Trophoblast cell (in vitro differentiated cells and primary cell): ENCODE results near the gene GPX5. TPM values are rescaled to one million over a fixed set of nuclear protein-coding genes. Genes with fewer than 3 reads are reported as not detected.

Experiments
- DNase-seq, 2 donors: peaks; one replicate each; pipeline ENCODE4 v3.0.0-alpha.2; 2016
- H2AFZ ChIP-seq: 2 replicates; pipeline ENCODE4 v1.6.1; 2013; ENCODE audit warnings: low read length, moderate library complexity, mild to moderate bottlenecking; ENCODE audit not compliant: insufficient read depth, poor library complexity
- H2AK5ac ChIP-seq: 2 replicates; pipeline ENCODE4 v1.6.1; 2013; ENCODE audit warnings: mild to moderate bottlenecking, low read length
- H2BK120ac ChIP-seq: 2 replicates; pipeline ENCODE4 v1.6.1; 2013; ENCODE audit warnings: low read length, mild to moderate bottlenecking, moderate library complexity; ENCODE audit not compliant: insufficient read depth, poor library complexity
- H2BK12ac ChIP-seq: 2 replicates; pipeline ENCODE4 v1.6.1; 2013; ENCODE audit warnings: mild to moderate bottlenecking, low read length, moderate library complexity
- H2BK5ac ChIP-seq: 2 replicates; pipeline ENCODE4 v1.6.1; 2013; ENCODE audit warnings: low read length, low read depth, moderate library complexity, mild to moderate bottlenecking; ENCODE audit not compliant: poor library complexity
- H3K14ac ChIP-seq: 2 replicates; pipeline ENCODE4 v1.6.1; 2013; ENCODE audit warnings: mild to moderate bottlenecking, low read length
- H3K18ac ChIP-seq: 2 replicates; pipeline ENCODE4 v1.6.1; 2013; ENCODE audit warnings: mild to moderate bottlenecking, low read length
- H3K23ac ChIP-seq: 2 replicates; pipeline ENCODE4 v1.6.1; 2013; ENCODE audit warnings: low read length
- H3K27ac ChIP-seq: 2 replicates; pipeline ENCODE4 v1.5.1; 2013; ENCODE audit warnings: low read depth, mild to moderate bottlenecking, inconsistent platforms, low read length, moderate library complexity
- H3K27me3 ChIP-seq: 2 replicates; pipeline ENCODE4 v1.6.1; 2013; ENCODE audit warnings: inconsistent platforms, mild to moderate bottlenecking, low read length, moderate library complexity; ENCODE audit not compliant: insufficient read depth
- H3K36me3 ChIP-seq, 2 experiments: 1 replicate in 1 of 2; 2 replicates in 1 of 2; pipeline ENCODE4 v1.6.1; 2013; ENCODE audit warnings: low read length in 2 of 2, mild to moderate bottlenecking in 2 of 2, moderate library complexity in 1 of 2; ENCODE audit not compliant: insufficient read depth in 2 of 2, control insufficient read depth in 1 of 2
- H3K4ac ChIP-seq: 2 replicates; pipeline ENCODE4 v1.6.1; 2013; ENCODE audit warnings: low read depth, mild to moderate bottlenecking, low read length, moderate library complexity
- H3K4me1 ChIP-seq, 2 experiments: 1 replicate in 1 of 2; 2 replicates in 1 of 2; pipeline ENCODE4 v1.6.1; 2013; ENCODE audit warnings: low read length in 2 of 2, mild to moderate bottlenecking in 2 of 2, moderate library complexity in 1 of 2; ENCODE audit not compliant: insufficient read depth in 2 of 2, control insufficient read depth in 1 of 2
- H3K4me2 ChIP-seq: 2 replicates; pipeline ENCODE4 v1.6.1; 2013; ENCODE audit warnings: inconsistent platforms, mild to moderate bottlenecking, low read length, moderate library complexity
- H3K4me3 ChIP-seq: 2 replicates; pipeline ENCODE4 v1.5.1; 2013; ENCODE audit warnings: mild to moderate bottlenecking, low read depth, low read length, inconsistent platforms
- H3K79me1 ChIP-seq: one replicate; pipeline ENCODE4 v1.6.1; 2013; ENCODE audit warnings: low read length
- H3K79me2 ChIP-seq: 2 replicates; pipeline ENCODE4 v1.6.1; 2013; ENCODE audit warnings: low read length, mild to moderate bottlenecking; ENCODE audit not compliant: control insufficient read depth, insufficient read depth, poor library complexity
- H3K9ac ChIP-seq: 2 replicates; pipeline ENCODE4 v1.6.1; 2013; ENCODE audit warnings: mild to moderate bottlenecking, low read length
- H3K9me3 ChIP-seq: 2 replicates; pipeline ENCODE4 v1.6.1; 2013; ENCODE audit warnings: low read depth, mild to moderate bottlenecking, control low read depth, inconsistent platforms, low read length; ENCODE audit not compliant: insufficient read depth
- H4K12ac ChIP-seq: 2 replicates; pipeline ENCODE4 v1.6.1; 2013; ENCODE audit warnings: low read depth, mild to moderate bottlenecking, low read length, moderate library complexity
- H4K8ac ChIP-seq: 2 replicates; pipeline ENCODE4 v1.6.1; 2013; ENCODE audit warnings: low read depth, mild to moderate bottlenecking, low read length, moderate library complexity
- H4K91ac ChIP-seq: one replicate; pipeline ENCODE4 v1.6.1; 2013; ENCODE audit warnings: low read depth, mild to moderate bottlenecking, low read length, moderate library complexity
- WGBS: extraction: QIAGEN DNeasy Blood & Tissue Kit; methylation state at CpG from one replicate; pipeline ENCODE4 v1.1.7; 2013; ENCODE audit warnings: missing lambda C conversion rate; ENCODE audit not compliant: insufficient read length, insufficient coverage; ENCODE audit errors: extremely low coverage; 5-methylcytosine and 5-hydroxymethylcytosine counted together
- polyA plus RNA-seq: library from polyadenylated mRNA; stranded (reverse); fragments of 200-250 nt; gene quantifications from 2 replicates; pipeline ENCODE4 v1.2.3, GENCODE V29; 2013

Gene GPX5
- 0.38 and 0.47 TPM in 2 replicates for polyA plus RNA-seq

GRCh38 chr6:28525496-28526039 is at the start of gene GPX5:
TSS of gene GPX5 (plus strand) at chr6:28525881. CDS start at chr6:28526014, 133 bp downstream.
- Histone ChIP-seq H3K4me2 (no peak within 1 kb of the TSS), H2BK120ac (no peak within 1 kb of the TSS), H3K18ac (no peak within 1 kb of the TSS), H3K4ac (no peak within 1 kb of the TSS), H2BK5ac (no peak within 1 kb of the TSS), H3K9me3 (no peaks in the 10 kb centered on the region), H2AK5ac (no peak within 1 kb of the TSS), H3K79me1 (no peaks in the 10 kb centered on the region), H4K8ac (no peak within 1 kb of the TSS), H4K12ac (no peak within 1 kb of the TSS), H3K79me2 (no peaks in the 10 kb centered on the region), H3K27ac (no peak within 1 kb of the TSS), H4K91ac (no peak within 1 kb of the TSS), H2BK12ac (no peak within 1 kb of the TSS), H3K4me1 (peaks cover 4% of the 10 kb centered on the region in 2 experiments), H3K4me3 (no peak within 1 kb of the TSS), H2AFZ (no peak within 1 kb of the TSS), H3K9ac (no peak within 1 kb of the TSS), H3K27me3 (no peaks in the 10 kb centered on the region), H3K23ac (no peak within 1 kb of the TSS), H3K14ac (no peak within 1 kb of the TSS), H3K36me3 (no peaks in the 10 kb centered on the region)
- DNase-seq, result no peak
- WGBS, result no CpG with 5 or more reads among the region's 10 CpGs

- Histone ChIP-seq H3K27me3 (peaks cover 2% of the 10 kb centered on the region), H2BK5ac (no peak overlapping the region), H4K12ac (no peak overlapping the region), H3K27ac (no peak overlapping the region), H4K91ac (no peak overlapping the region), H4K8ac (no peak overlapping the region), H3K18ac (no peak overlapping the region), H3K4me2 (no peak overlapping the region), H3K4me1 (peaks cover 0 to 2% of the 10 kb centered on the region in 2 experiments), H3K9me3 (no peaks in the 10 kb centered on the region), H2BK12ac (no peak overlapping the region), H2AFZ (no peak overlapping the region), H3K4ac (no peak overlapping the region), H2AK5ac (no peak overlapping the region), H2BK120ac (no peak overlapping the region), H3K79me2 (no peaks in the 10 kb centered on the region), H3K79me1 (no peaks in the 10 kb centered on the region), H3K9ac (no peak overlapping the region), H3K36me3 (no peaks in the 10 kb centered on the region), H3K4me3 (no peak overlapping the region), H3K14ac (no peak overlapping the region), H3K23ac (no peak overlapping the region)
- no peak for DNase-seq
- WGBS, result no CpG with 5 or more reads among the region's 12 CpGs
These were observed 47.2 kb upstream of the GPX5 start for GRCh38 chr6:28478518-28478917.

GRCh38 chr6:28480253-28480932 is 45.3 kb upstream of the GPX5 start:
- H2AK5ac ChIP-seq, result no peak overlapping the region
- H3K23ac ChIP-seq, result no peak overlapping the region
- no peak overlapping the region for H3K4me2 ChIP-seq
- no peak overlapping the region for H3K27ac ChIP-seq
- H2AFZ ChIP-seq, result no peak overlapping the region
- no peaks in the 10 kb centered on the region for H3K79me2 ChIP-seq
- no peak overlapping the region for H2BK120ac ChIP-seq
- DNase-seq, result no peak
- no peaks in the 10 kb centered on the region for H3K79me1 ChIP-seq
- no CpG with 5 or more reads among the region's 9 CpGs for WGBS
- H3K4ac ChIP-seq, result no peak overlapping the region
- H3K27me3 ChIP-seq, result peaks cover 2% of the 10 kb centered on the region
- H4K12ac ChIP-seq, result no peak overlapping the region
- no peak overlapping the region for H2BK5ac ChIP-seq
- no peaks in the 10 kb centered on the region for H3K36me3 ChIP-seq
- H4K8ac ChIP-seq, result no peak overlapping the region
- no peaks in the 10 kb centered on the region for H3K9me3 ChIP-seq
- H3K18ac ChIP-seq, result no peak overlapping the region
- H3K4me1 ChIP-seq, result peaks cover 0 to 2% of the 10 kb centered on the region in 2 experiments
- H2BK12ac ChIP-seq, result no peak overlapping the region
- H4K91ac ChIP-seq, result no peak overlapping the region
- H3K4me3 ChIP-seq, result no peak overlapping the region
- no peak overlapping the region for H3K9ac ChIP-seq
- H3K14ac ChIP-seq, result no peak overlapping the region

GRCh38 chr6:28485482-28485881 is 40.2 kb upstream of the GPX5 start:
- Histone ChIP-seq H4K8ac (no peak overlapping the region), H3K18ac (no peak overlapping the region), H3K9me3 (no peaks in the 10 kb centered on the region), H3K79me2 (no peaks in the 10 kb centered on the region), H3K27ac (no peak overlapping the region), H2BK5ac (no peak overlapping the region), H3K4me2 (no peak overlapping the region), H2BK120ac (no peak overlapping the region), H3K4me3 (no peak overlapping the region), H3K36me3 (no peaks in the 10 kb centered on the region), H3K14ac (no peak overlapping the region), H3K9ac (no peak overlapping the region), H3K23ac (no peak overlapping the region), H2AFZ (no peak overlapping the region), H4K91ac (no peak overlapping the region), H3K4me1 (peaks cover 0 to 2% of the 10 kb centered on the region in 2 experiments), H3K4ac (no peak overlapping the region), H4K12ac (no peak overlapping the region), H2AK5ac (no peak overlapping the region), H2BK12ac (no peak overlapping the region), H3K79me1 (peaks cover 3% of the 10 kb centered on the region), H3K27me3 (peaks cover 2% of the 10 kb centered on the region)
- WGBS, result no CpG with 5 or more reads among the region's 3 CpGs
- DNase-seq, result no peak
